ENCODE results near the gene TMC8.

GRCh38 chr17:78180083-78180482 lies 49.5 kb downstream of the TMC8 start:
- TF ChIP-seq TEAD4 (IDR thresholded peaks at IDR 0.05): no peak
- TF ChIP-seq YY1 (IDR thresholded peaks at IDR 0.05; ENCODE audit: low read depth): no peak

Measured in Ishikawa (cell line).